IMR-90 (cell line): Measurements from ENCODE around the gene TBC1D12. TPM values are rescaled to one million over a fixed set of nuclear protein-coding genes. Genes with fewer than 3 reads are reported as not detected.

ENCODE experiments used
- ATAC-seq: fragments of 200-7000 bp; cut with Tn5 transposase; 2 replicates; pipeline ENCODE4 v1.9.1; 2020; ENCODE audit warnings: low read depth, mild to moderate bottlenecking, moderate library complexity
- BruUV-seq: library from RNA; stranded (reverse); fragments of 400-500 nt; replicated peaks from 2 replicates; lab custom pipeline; 2021; lab: Mats Ljungman, UMichigan
- CTCF ChIA-PET: fragments of 300-600 bp; formaldehyde crosslinking; extraction: SDS; loops from one replicate; lab custom pipeline; 2021; ENCODE audit warnings: antibody characterized with exemption; lab: Yijun Ruan, JAX
- POLR2A ChIA-PET: fragments of 300-600 bp; sonication (Branson Sonifier 250); formaldehyde crosslinking; loops from one replicate; lab custom pipeline; 2022; ENCODE audit warnings: antibody characterized with exemption; ENCODE audit not compliant: unreplicated experiment; lab: Charles Lee
- DNase-seq: peaks from one replicate; pipeline ENCODE4 v3.0.0; 2013
- H2AFZ ChIP-seq: replicated peaks from 2 replicates; pipeline ENCODE3; 2013; ENCODE audit warnings: low read length, mild to moderate bottlenecking; ENCODE audit not compliant: poor library complexity
- H2AK5ac ChIP-seq: 2 replicates; pipeline ENCODE4 v1.6.1; 2013; ENCODE audit warnings: low read depth, low read length, inconsistent platforms
- H2AK9ac ChIP-seq: replicated peaks from 2 replicates; pipeline ENCODE3; 2013; ENCODE audit warnings: mild to moderate bottlenecking, low read depth, low read length, moderate library complexity; ENCODE audit not compliant: poor library complexity
- H2BK120ac ChIP-seq: 2 replicates; pipeline ENCODE4 v1.6.1; 2013; ENCODE audit warnings: low read depth, low read length, inconsistent platforms
- H2BK15ac ChIP-seq: 3 replicates; pipeline ENCODE4 v1.6.1; 2013; ENCODE audit warnings: low read depth, low read length, inconsistent platforms
- H2BK20ac ChIP-seq: 2 replicates; pipeline ENCODE4 v1.6.1; 2013; ENCODE audit warnings: low read depth, mild to moderate bottlenecking, inconsistent platforms, low read length, moderate library complexity
- H2BK5ac ChIP-seq: 2 replicates; pipeline ENCODE4 v1.6.1; 2013; ENCODE audit warnings: mild to moderate bottlenecking, low read depth, low read length, inconsistent platforms; ENCODE audit not compliant: poor library complexity, severe bottlenecking
- H3K14ac ChIP-seq: replicated peaks from 2 replicates; pipeline ENCODE4 v1.6.1; 2013; ENCODE audit warnings: low read depth, low read length, inconsistent platforms
- H3K18ac ChIP-seq: 2 replicates; pipeline ENCODE4 v1.6.1; 2013; ENCODE audit warnings: low read depth, low read length, control low read depth
- H3K23ac ChIP-seq: 2 replicates; pipeline ENCODE4 v1.6.1; 2013; ENCODE audit warnings: low read depth, low read length, inconsistent platforms
- H3K27ac ChIP-seq: 2 replicates; pipeline ENCODE4 v1.5.1; 2013; ENCODE audit warnings: mild to moderate bottlenecking, control low read depth, low read length; ENCODE audit not compliant: insufficient read depth
- H3K27me3 ChIP-seq: 2 replicates; pipeline ENCODE4 v1.6.1; 2013; ENCODE audit warnings: low read length; ENCODE audit not compliant: control insufficient read depth, insufficient read depth
- H3K36me3 ChIP-seq: 2 replicates; pipeline ENCODE4 v1.6.1; 2013; ENCODE audit warnings: low read length, mixed read lengths; ENCODE audit not compliant: control insufficient read depth, insufficient read depth
- H3K4ac ChIP-seq: 2 replicates; pipeline ENCODE4 v1.6.1; 2013; ENCODE audit warnings: low read depth, low read length, inconsistent platforms
- H3K4me1 ChIP-seq: 2 replicates; pipeline ENCODE4 v1.6.1; 2013; ENCODE audit warnings: low read length, mixed read lengths; ENCODE audit not compliant: control insufficient read depth, insufficient read depth
- H3K4me2 ChIP-seq: 2 replicates; pipeline ENCODE4 v1.6.1; 2013; ENCODE audit warnings: low read depth, mild to moderate bottlenecking, control low read depth, low read length, moderate library complexity
- H3K4me3 ChIP-seq: 2 replicates; pipeline ENCODE4 v1.5.1; 2013; ENCODE audit warnings: low read depth, mild to moderate bottlenecking, control low read depth, low read length, moderate library complexity; ENCODE audit not compliant: insufficient read depth
- H3K56ac ChIP-seq: 2 replicates; pipeline ENCODE4 v1.6.1; 2013; ENCODE audit warnings: low read length, inconsistent platforms; ENCODE audit not compliant: insufficient read depth; ENCODE audit errors: extremely low read depth
- H3K79me1 ChIP-seq, 2 experiments: 2 replicates each; pipeline ENCODE4 v1.6.1; 2013; ENCODE audit warnings: low read length in 2 of 2, inconsistent platforms in 1 of 2, low read depth in 1 of 2
- H3K9ac ChIP-seq: 2 replicates; pipeline ENCODE4 v1.6.1; 2013; ENCODE audit warnings: low read depth, low read length, control low read depth
- H3K9me1 ChIP-seq: 2 replicates; pipeline ENCODE4 v1.6.1; 2013; ENCODE audit warnings: low read length, inconsistent platforms; ENCODE audit not compliant: insufficient read depth
- H3K9me3 ChIP-seq: 2 replicates; pipeline ENCODE4 v1.6.1; 2013; ENCODE audit warnings: low read length; ENCODE audit not compliant: control insufficient read depth, insufficient read depth
- H4K20me1 ChIP-seq: 2 replicates; pipeline ENCODE4 v1.6.1; 2013; ENCODE audit warnings: low read length, inconsistent platforms; ENCODE audit not compliant: insufficient read depth
- H4K5ac ChIP-seq: 2 replicates; pipeline ENCODE4 v1.6.1; 2013; ENCODE audit warnings: mild to moderate bottlenecking, low read depth, low read length, control low read depth
- H4K8ac ChIP-seq, 2 experiments: 2 replicates each; pipeline ENCODE4 v1.6.1; 2013; ENCODE audit warnings: low read depth in 2 of 2, low read length in 2 of 2, control low read depth in 1 of 2, inconsistent platforms in 1 of 2
- H4K91ac ChIP-seq: 2 replicates; pipeline ENCODE4 v1.6.1; 2013; ENCODE audit warnings: low read depth, low read length, inconsistent platforms; ENCODE audit not compliant: insufficient read depth
- CEBPB ChIP-seq: IDR thresholded peaks from 2 replicates; pipeline ENCODE4 v1.6.1; 2012; ENCODE audit warnings: low read depth, low read length, improper control_type of control experiment
- WGBS, 2 experiments: methylation state at CpG; one replicate each; pipeline versions ENCODE4 v1.1.5 to v1.1.7; 2013; ENCODE audit warnings: missing lambda C conversion rate in 2 of 2; ENCODE audit not compliant: insufficient read length in 1 of 2; ENCODE audit errors: extremely low coverage in 2 of 2; 5-methylcytosine and 5-hydroxymethylcytosine counted together
- dilution Hi-C: fragments of 300-500 bp; cut with HindIII; formaldehyde crosslinking; loops from one replicate; pipeline ENCODE4 v1.14.3; 2018; ENCODE audit warnings: low sequenced_read_pairs; ENCODE audit not compliant: unreplicated experiment
- in situ Hi-C: fragments of 300-500 bp; cut with MboI; formaldehyde crosslinking; loops from 3 replicates; pipeline ENCODE4 v1.14.3; 2019; ENCODE audit warnings: low sequenced_read_pairs, inconsistent platforms, mixed read lengths
- intact Hi-C: fragments of 100-400 bp; cut with micrococcal nuclease; formaldehyde crosslinking; loops from 2 replicates; pipeline ENCODE4 v1.10.0; 2022
- polyA plus RNA-seq, 3 experiments: library from polyadenylated mRNA; depleted of rRNA; stranded (reverse); fragments of >200 nt; gene quantifications; 2 replicates each; pipeline ENCODE4 v1.2.3, GENCODE V29; 2012; ENCODE audit warnings: low replicate concordance in 1 of 3
- total RNA-seq: library from RNA; depleted of rRNA; stranded (reverse); fragments of >200 nt; gene quantifications from 2 replicates; pipeline ENCODE4 v1.2.3, GENCODE V29; 2012
- TF ChIP-seq, protein P1 (sequence below): conservative IDR thresholded peaks from 2 replicates; pipeline ENCODE4 v1.5.1; 2012; ENCODE audit warnings: mild to moderate bottlenecking, low read depth, low read length, improper control_type of control experiment

The TBC1D12 gene
- total and polyA plus RNA-seq, 2 of the 4 experiments (the other 2 are of a cell fraction) = 1.9 to 5.4 TPM

DNA sequence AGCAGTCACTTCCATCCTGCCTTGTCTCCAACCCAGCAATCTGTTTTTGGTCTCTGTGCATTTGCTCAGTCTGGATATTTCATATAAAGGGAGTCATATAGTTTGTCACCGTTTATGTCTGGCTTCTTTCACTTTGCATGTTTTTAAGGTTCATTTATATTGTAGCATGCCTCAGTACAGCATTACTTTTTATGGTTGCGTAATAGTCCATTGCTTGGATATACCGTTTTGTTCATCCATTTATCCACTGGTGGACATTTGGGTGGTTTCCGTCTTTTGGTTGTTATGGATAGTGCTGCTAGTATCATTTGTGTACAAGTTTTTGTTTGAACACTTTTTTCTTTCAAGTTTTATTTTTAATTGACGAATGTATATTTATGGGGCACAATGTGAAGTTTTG lies 18.2 kb downstream of the TBC1D12 start:
- no peak overlapping the region for H4K5ac ChIP-seq
- no peak overlapping the region for H2AK5ac ChIP-seq
- peaks cover 4% of the 10 kb centered on the region; the same call in 1 of the 2 replicates for H4K20me1 ChIP-seq
- no peak overlapping the region for H3K23ac ChIP-seq
- no peak overlapping the region for H3K27ac ChIP-seq
- ChIA-PET POLR2A (no interaction called here), CTCF (no interaction called here)
- BruUV-seq = no TSS peak
- no peak overlapping the region for H3K18ac ChIP-seq
- no peak for ATAC-seq
- H3K36me3 ChIP-seq = no peaks in the 10 kb centered on the region
- in situ Hi-C loops (no loop called here), dilution Hi-C loops (no loop called here), intact Hi-C loops (no loop called here)
- H2AFZ ChIP-seq = no peak overlapping the region
- TF ChIP-seq, protein P1, sequence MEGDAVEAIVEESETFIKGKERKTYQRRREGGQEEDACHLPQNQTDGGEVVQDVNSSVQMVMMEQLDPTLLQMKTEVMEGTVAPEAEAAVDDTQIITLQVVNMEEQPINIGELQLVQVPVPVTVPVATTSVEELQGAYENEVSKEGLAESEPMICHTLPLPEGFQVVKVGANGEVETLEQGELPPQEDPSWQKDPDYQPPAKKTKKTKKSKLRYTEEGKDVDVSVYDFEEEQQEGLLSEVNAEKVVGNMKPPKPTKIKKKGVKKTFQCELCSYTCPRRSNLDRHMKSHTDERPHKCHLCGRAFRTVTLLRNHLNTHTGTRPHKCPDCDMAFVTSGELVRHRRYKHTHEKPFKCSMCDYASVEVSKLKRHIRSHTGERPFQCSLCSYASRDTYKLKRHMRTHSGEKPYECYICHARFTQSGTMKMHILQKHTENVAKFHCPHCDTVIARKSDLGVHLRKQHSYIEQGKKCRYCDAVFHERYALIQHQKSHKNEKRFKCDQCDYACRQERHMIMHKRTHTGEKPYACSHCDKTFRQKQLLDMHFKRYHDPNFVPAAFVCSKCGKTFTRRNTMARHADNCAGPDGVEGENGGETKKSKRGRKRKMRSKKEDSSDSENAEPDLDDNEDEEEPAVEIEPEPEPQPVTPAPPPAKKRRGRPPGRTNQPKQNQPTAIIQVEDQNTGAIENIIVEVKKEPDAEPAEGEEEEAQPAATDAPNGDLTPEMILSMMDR = no peak
- TF ChIP-seq CEBPB = peak; percentile 92
- no CpG with 5 or more reads among the region's 5 CpGs for WGBS, 2 experiments
- peaks cover 4% of the 10 kb centered on the region for H3K4me1 ChIP-seq
- no peak overlapping the region for H3K56ac ChIP-seq
- H2BK120ac ChIP-seq = no peak overlapping the region
- H3K9me3 ChIP-seq = no peaks in the 10 kb centered on the region
- no peak overlapping the region for H3K14ac ChIP-seq
- H2BK15ac ChIP-seq = no peak overlapping the region
- H2BK20ac ChIP-seq = no peak overlapping the region
- no peak for DNase-seq
- H3K9ac ChIP-seq = no peak overlapping the region
- H3K4me2 ChIP-seq = no peak overlapping the region
- no peak overlapping the region for H3K4ac ChIP-seq
- peaks cover 13 to 32% of the 10 kb centered on the region in 2 experiments for H3K79me1 ChIP-seq
- no peak overlapping the region for H4K8ac ChIP-seq
- H3K27me3 ChIP-seq = no peaks in the 10 kb centered on the region
- H3K9me1 ChIP-seq = no peaks in the 10 kb centered on the region
- no peak overlapping the region for H2BK5ac ChIP-seq
- no peak overlapping the region for H2AK9ac ChIP-seq
- no peak overlapping the region for H3K4me3 ChIP-seq
- no peak overlapping the region for H4K91ac ChIP-seq
